HG03159 (cell line): ENCODE results near the gene TMEM33.
A peak's percentile ranks its signal among the peaks of the same experiment; 100 is the strongest.

Experiments used
- ATAC-seq: cut with Tn5 transposase; IDR thresholded peaks from one replicate; pipeline ENCODE4 v1.9.1; 2021; ENCODE audit warnings: mild to moderate bottlenecking, moderate library complexity; ENCODE audit not compliant: unreplicated experiment

Gene TMEM33

GRCh38 chr4:41939016-41939626 lies 3.9 kb downstream of the TMEM33 start:
- ATAC-seq, result no peak

- no peak for ATAC-seq
Measured at GRCh38 chr4:41940834-41941233, 5.6 kb downstream of the TMEM33 start.

DNA sequence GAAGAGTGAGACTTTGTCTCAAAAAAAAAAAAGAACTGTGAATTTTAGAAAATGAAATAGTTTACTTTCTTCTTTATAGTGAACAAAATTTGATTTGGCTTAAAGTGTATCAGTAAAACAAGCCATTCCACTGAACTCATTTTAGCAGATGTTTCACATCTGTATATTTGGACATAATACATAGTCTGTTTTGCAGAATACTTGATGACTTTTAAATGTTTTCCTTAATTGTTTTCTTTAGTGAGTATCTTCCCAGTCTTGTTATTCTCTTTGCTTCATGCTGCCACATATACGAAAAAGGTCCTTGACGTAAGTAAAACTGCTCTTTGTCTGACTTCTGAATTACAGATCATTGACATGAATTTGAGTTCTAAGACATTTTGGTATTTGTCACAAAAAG lies 8.3 kb downstream of the TMEM33 start:
- ATAC-seq, result no peak

DNA sequence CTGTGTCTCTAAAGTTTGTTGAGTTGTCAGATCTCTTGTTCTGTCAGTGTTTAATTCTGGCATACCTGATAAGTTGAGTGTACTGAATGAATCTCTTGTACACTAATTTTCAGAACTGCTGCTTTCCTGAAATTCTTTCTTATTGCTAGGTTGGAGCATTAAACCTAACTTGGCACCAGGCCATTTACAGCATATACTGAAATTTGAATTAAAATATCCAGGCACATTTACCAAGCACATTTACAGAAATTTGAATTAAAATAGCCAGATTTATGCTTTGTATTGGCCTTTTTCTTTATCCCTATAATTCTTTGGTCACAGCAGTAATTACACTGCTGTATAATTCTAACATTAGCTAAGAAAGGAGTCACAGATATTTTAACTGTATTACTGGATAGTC lies 8.9 kb downstream of the TMEM33 start:
- ATAC-seq, result no peak

- no peak for ATAC-seq
Measured at GRCh38 chr4:41949531-41949930, 14.3 kb downstream of the TMEM33 start.

GRCh38 chr4:41957634-41958033 lies 22.4 kb downstream of the TMEM33 start:
- ATAC-seq, result no peak

DNA sequence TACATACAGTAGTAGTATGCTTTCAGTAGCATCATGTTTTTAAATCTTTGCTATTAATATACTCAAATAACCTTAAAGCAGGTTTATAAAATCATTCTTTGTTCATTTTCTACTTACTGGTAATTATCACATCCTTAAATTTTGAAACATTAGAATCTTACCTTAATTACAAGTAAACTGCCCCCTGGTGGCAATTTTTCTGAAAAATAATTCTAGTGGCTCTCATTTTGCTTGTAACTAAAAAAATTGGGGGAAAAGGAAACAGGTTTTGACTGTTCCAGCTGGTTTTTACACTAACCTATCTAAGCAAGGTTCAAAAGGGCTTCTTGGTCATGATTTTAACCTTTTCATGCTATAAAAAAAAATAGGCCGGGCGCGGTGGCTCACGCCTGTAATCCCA lies 27.9 kb downstream of the TMEM33 start:
- ATAC-seq, result no peak

DNA sequence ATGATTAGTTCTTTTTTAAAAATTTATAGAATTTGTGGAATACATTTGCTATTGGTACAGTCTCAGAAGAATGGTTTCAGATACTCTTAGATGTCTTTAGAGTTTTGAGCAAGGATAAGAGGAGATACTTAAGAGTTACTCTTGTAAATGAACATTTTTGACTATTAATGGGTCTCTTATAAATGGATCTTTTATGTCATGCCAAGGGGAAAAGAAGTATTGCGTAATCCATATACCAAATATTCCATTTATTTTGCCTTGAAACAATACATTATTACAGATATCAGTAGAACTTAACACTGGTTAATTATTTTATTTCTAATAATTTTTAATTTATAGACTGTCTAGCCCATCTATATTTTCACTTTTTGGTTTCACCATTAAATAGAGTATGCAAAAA lies 29.2 kb downstream of the TMEM33 start:
- ATAC-seq, result no peak

DNA sequence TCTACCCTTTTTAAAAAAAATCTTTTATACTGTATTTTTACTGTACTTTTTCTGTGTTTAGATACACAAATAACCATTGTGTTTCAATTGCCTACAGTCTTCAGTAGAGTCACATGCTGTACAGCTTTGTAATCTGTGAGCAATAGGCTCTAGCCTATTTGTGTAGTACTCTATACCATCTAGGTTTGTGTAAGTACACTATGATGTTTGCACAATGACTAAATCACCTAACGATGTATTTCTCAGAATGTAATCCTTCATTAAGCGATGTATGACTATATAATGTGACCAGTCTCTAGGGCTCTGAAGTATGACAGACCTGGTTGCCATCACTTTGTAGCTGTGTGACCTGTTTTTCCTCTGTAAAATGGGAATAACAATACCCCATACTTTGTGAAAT lies 32.2 kb downstream of the TMEM33 start:
- no peak for ATAC-seq

DNA sequence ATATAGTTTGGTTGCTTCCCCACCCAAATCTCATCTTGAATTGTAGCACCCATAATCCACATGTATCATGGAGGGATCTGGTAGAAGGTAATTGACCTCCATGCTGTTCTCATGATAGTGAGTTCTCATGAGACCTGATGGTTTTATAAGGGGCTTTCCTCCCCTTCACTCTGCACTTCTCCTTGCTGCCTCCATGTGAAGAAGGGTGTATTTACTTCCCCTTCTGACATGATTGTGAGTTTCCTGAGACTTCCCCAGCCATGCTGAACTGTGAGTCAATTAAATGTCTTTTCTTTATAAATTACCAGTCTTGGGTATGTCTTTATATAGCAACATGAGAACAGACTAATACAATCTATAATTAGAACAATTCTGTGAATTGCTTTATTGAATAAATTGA lies 34.4 kb downstream of the TMEM33 start:
- ATAC-seq, result no peak

GRCh38 chr4:41975341-41975740 lies 40.1 kb downstream of the TMEM33 start:
- no peak for ATAC-seq

GRCh38 chr4:41976775-41977516 lies 41.7 kb downstream of the TMEM33 start:
- ATAC-seq, result no peak

DNA sequence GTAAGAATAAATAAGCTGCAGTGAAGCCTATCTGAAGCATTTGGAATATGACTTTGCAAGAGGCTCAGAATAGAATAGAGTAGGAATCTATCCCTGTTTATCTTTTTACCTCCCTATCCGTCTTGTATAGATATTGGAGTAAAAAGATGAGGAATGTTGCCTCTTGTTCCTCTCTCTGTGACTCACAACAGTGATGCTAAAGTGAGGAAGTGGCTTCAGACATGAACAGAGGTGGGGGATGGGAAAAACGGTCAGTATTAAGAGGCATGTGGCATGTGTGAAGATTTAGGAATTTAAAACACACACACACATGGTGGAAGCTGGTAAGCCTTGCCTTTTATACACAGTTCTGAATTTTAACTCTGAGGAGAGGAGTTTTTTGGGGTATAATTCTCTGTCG lies 42.5 kb downstream of the TMEM33 start:
- no peak for ATAC-seq

DNA sequence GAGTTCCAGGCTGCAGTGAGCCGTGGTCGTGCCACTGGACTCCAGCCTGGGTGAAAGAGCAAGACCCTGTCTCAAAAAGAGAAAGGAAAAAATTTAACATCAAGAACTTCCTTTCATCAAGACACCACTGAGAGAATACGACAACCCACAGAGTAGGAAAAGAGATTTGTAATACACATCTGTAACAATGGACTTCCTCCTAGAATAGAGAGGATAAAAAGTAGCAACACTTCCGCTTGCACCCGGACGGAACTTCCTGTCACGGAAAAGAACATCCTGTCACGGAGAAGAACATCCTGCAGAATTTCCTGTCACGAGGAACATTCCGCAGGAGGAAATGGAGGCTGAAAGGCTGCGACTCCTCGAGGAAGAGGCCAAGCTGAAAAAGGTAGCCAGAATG lies 46.2 kb downstream of the TMEM33 start, which contains the start of gene DCAF4L1:
TSS of gene DCAF4L1 (plus strand) at position 301 of the 400 bp plus-strand sequence. CDS start at position 338, 37 bp downstream.
- no peak for ATAC-seq

- ATAC-seq, result no peak
Measured at GRCh38 chr4:41982716-41983115, 47.5 kb downstream of the TMEM33 start.

DNA sequence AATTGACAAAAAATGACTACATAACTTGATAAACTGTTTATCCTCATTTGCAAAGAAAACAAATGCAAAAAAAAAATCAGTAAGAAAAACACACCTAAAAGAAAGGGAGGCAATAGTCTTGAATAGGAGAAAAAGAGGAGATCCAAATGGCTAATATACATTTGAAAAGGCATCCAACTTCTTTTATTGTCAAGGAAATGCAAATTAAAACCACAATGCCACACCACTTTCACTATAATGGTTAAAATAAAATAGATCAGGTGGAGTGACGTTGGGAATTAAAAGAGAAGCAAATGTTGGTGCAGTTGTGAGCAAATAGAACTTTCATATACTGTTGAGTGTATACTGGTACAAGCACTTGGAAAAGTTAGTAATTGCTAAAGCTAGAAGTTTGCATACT lies 49.9 kb downstream of the TMEM33 start:
- no peak for ATAC-seq

DNA sequence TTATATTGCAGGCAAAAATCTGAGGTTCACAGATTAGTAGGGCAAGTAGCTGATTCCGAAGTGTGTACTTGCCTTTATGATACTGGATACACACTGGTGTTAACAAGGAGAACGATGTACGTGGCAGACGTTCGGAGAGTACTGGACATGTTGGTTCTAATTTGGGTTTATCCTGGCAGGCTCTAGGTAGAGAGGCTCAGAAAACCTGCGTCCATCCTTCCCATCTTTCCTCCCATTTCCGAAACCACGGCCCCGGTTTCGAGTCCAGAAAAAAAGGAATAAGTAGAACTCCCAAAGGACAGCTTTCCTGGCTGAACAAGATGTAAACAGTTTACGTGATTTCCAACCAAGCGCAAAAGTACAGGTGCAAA lies 54.8 kb downstream of the TMEM33 start:
- ATAC-seq, result peak; percentile 16

DNA sequence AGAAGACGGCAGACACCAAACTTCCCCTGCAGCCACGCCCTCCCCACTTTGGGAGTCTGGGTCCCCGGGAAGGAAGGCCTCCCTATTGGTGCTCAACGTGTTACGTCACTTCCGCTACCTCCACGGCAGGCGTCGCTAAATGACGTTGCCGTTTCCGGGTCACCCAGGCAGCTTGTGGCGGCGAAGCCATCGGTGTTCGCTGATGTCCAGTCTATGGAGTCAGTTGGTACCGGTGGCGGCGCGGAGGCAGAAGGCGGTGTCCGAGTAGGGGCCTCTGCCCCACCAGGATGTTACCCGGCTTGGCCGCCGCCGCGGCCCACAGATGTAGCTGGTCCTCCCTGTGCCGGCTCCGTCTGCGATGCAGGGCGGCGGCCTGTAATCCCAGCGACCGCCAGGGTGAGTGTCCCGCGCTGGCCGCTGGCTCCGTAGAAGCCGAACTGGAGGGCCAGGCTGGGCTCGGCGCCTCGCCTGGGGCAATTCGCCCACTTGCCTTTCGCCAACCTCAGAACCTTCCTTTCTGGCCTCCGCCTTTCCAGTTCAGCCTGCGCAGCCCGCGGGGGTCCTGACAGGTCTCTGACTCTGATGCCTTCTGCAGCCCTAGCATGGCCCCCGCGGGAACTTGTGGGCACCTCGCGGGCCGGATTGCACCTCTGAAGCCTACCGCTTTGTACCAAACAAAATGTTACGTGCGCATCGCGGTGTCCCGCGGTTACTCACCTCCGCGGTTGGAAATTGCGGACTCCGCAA lies 55.3 kb downstream of the TMEM33 start, which contains the start of gene SLC30A9:
TSS of gene SLC30A9 (plus strand) at position 166 of the 747 bp plus-strand sequence. CDS start at position 288, 122 bp downstream.
- ATAC-seq, result peak; percentile 99

- no peak for ATAC-seq
Measured at GRCh38 chr4:41991916-41992767, 56.9 kb downstream of the TMEM33 start.

- no peak for ATAC-seq
Measured at GRCh38 chr4:41992967-41993857, 58.0 kb downstream of the TMEM33 start.
